Smooth muscle cell of the brain vasculature (primary cell): ENCODE data around the gene MYL10.
"Not testable (repeated sequence)": the region's sequence is repeated elsewhere in the genome, so short reads cannot be mapped to it uniquely, and the experiment has no call there.

Experiments used
- DNase-seq: peaks from one replicate; pipeline ENCODE4 v3.0.0-alpha.2; 2012; ENCODE audit warnings: low read depth, low spot score

MYL10 gene

DNA sequence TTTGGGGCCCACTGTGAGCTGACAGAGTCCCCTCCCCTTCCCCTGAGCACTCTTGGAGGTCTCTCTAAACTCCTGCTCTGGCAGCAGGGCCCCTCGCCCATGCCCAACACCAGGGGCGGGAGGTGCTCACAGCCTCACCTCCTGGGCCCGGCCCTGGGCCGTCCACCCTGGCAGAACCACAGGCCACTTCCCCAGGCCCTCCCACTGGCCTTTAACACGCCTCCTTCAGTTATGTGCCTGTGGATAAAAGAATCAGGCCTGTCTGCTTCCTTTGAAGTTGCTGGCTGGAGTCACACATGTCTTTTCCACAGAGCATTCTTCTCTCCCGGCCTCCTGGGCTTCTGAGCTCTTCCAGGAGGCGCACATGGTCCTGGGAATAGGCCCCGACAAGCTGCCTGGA, 10.2 kb downstream of the MYL10 start:
- DNase-seq: no peak

GRCh38 chr7:101618207-101618839, 10.8 kb downstream of the MYL10 start:
- no peak for DNase-seq

DNA sequence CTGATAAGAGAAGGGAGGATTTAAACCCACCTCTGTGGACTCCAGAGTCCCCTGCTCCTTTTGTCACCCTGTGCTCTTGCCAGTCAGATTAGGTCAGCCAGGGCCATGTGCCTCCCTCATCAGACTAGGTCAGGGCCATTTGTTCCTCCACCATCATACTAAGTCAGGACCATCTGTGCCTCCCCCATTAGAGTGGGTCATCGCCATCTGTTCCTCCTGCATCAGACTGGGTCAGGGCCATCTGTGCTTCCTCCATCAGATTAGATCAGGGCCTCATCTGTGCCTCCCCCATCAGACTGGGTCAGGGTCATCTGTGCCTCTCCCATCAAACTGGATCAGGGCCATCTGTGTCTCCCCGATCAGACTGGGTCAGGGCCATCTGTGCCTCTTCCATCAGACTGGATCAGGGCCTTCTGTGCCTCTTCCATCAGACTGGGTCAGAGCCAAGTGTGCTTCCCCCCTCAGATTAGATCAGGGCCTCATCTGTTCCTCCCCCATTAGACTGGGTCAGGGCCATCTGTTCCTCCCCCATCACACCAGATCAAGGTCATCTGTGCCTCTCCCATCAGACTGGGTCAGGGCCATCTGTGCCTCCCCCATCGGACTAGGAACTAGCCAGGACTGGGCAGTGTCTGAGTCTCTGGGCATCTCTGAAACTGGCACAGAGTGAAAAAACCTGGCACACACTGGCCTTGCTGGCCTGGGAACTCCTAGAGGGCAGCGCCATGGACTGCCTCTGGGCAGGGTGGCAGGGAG, 11.5 kb downstream of the MYL10 start:
- DNase-seq: no peak

GRCh38 chr7:101615446-101615845, 13.7 kb downstream of the MYL10 start:
- DNase-seq: no peak

DNA sequence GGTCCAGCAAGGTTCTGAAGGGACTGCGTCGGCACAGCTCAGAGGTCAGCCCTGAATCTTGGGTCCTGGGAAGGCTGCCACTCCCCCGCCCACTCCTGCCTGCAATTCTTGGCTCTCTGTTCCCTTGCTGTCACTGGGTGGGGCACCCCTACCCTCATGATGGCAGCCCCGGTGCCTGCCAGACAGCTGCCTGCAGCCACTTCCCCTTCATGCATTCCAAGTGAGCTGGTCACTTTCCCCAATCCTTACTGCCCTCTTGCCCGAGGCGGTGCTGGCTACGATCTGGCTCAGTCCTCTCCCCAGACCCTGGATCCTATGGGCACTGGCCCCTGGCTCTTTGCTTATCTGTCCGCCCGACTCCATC, 14.2 kb downstream of the MYL10 start:
- no peak for DNase-seq

GRCh38 chr7:101614098-101614938, 14.8 kb downstream of the MYL10 start:
- no peak for DNase-seq

DNA sequence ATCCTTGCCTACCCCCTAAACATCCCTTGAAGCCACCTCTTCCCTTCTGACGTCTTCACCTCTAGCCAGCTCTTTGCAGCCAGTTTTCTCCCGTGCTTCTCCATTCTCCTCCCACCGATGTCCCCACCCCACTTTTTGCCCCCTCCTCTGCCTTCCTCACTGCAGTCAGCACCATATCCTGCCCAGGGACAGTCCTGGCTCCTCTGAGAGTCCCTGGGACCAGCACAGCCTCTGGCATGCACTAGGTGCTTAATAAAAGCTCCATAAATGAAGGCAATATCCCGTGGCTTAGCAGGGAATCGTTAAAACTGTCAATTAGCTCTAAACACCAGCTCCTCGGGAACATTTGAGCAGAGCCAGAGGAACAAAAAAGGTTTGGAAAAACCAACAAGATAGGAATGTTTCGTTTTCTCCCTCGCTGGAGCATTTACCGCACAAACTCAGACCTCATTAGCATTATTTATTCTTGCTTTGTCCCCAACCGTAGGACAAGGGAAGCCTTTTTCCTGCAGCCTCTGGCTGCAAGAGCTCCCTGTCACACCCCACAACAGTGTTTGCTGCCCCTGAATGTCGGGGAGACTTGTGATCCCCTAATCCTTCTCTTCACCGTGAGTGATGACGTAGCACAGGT, 16.1 kb downstream of the MYL10 start:
- no peak for DNase-seq

GRCh38 chr7:101608772-101609713, 20.1 kb downstream of the MYL10 start:
- no peak for DNase-seq

DNA sequence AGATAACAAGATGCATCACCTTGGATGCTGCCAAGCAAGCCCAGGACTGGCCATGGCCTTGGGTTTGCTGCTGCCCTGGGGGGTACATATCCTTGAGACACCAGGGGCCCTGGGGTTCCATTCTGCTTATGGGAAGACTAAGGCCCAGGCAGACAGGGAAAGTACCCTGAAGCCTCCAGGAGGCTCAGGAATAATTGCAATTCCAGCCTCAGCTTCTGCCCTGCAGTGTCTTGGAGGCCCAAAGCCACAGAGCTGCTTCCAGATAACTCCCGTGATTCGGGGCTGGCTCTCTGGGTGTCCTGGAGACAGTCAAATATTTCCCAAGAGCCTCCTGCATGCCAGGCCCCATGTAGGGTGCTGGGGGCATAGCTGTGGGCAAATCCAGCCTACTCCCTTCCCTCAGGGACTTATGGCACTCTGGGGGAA, 22.6 kb downstream of the MYL10 start:
- DNase-seq: no peak

GRCh38 chr7:101605611-101606497, 23.2 kb downstream of the MYL10 start:
- no peak for DNase-seq

DNA sequence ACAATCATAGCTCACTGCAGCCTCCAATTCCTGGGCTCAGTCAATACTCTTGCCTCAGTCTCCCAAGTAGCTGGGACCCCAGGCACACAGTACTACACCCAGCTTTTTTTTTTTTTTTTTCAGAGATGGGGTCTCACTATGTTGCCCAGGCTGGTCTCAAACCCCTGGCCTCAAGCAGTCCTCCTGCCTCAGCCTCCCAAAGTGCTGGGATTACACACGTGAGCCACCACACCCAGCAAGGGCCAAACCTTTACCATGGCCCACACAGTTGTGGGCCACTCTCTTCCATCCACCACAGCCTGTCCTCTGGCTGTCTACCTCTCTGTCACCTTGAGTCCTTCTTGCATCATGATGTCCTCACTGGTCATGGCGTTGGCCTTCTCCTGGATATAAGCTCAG, 24.2 kb downstream of the MYL10 start:
- DNase-seq: not testable (repeated sequence)

- DNase-seq: no peak
Measured at GRCh38 chr7:101604331-101604933, 24.7 kb downstream of the MYL10 start.

- DNase-seq: peak; percentile 46
Measured at GRCh38 chr7:101602484-101603241, 26.4 kb downstream of the MYL10 start.

GRCh38 chr7:101602082-101602481, 27.0 kb downstream of the MYL10 start:
- no peak for DNase-seq

GRCh38 chr7:101599787-101600186, 29.3 kb downstream of the MYL10 start:
- DNase-seq: no peak

GRCh38 chr7:101598986-101599771, 29.9 kb downstream of the MYL10 start:
- DNase-seq: no peak

GRCh38 chr7:101598422-101598985, 30.6 kb downstream of the MYL10 start:
- DNase-seq: no peak

- no peak for DNase-seq
Measured at GRCh38 chr7:101597941-101598340, 31.2 kb downstream of the MYL10 start.
